ENCODE data around the gene NDUFS7. TPM values are rescaled to one million over a fixed set of nuclear protein-coding genes. Genes with fewer than 3 reads are reported as not detected.

The NDUFS7 gene
- total and polyA plus RNA-seq, 9 of the 15 experiments (the other 6 are each of a cell fraction or from before 2014, with no cell fraction given): 6.0 to 271 (median 60.6) TPM

DNA sequence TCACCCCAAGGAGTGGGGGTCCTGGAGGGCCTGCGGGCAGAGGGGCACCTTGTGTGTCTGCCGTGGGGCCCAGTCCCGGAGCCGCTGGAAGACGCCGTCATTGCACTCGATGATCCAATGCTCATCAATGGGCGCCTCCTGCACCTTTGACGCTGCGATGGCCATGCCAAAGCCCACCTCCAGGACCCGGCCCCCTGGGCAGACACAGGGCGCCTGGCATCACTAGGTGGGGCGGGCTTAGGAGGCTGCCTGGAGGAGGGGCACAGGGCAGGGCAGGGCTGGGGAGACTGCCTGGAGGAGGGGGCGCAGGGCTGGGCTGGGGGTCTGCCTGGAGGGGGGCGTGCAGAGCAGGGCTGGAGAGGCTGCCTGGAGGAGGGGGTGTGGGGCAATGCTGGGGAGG, 16.0 kb downstream of the NDUFS7 start:
- intact Hi-C loops (cut with micrococcal nuclease) (no loop called here), in situ Hi-C loops (cut with MboI) (no loop called here)
- Histone ChIP-seq H3K4me1 (replicated peaks in 1 of 2; ENCODE audit: control insufficient read depth in 2 of 2, insufficient read depth in 2 of 2, low read length in 2 of 2) (peaks cover 5 to 78% of the 10 kb centered on the region in 2 experiments; a peak in 3 of 5 replicates), H3K4me3 (no peak overlapping the region), H3K27ac (ENCODE audit: extremely low read depth, low read depth, low read length) (no peak overlapping the region), H3K27me3 (ENCODE audit: control insufficient read depth in 2 of 2, insufficient read depth in 2 of 2, low read length in 2 of 2) (no peaks in the 10 kb centered on the region), H3K9me3 (replicated peaks; ENCODE audit: control insufficient read depth, insufficient read depth, low read depth, low read length) (no peaks in the 10 kb centered on the region), H3K36me3 (ENCODE audit: control insufficient read depth, insufficient read depth, low read length) (peaks cover 23% of the 10 kb centered on the region; the same call in 1 of the 3 replicates), H3K79me2 (ENCODE audit: control insufficient read depth, insufficient read depth, low read length) (peaks cover 12% of the 10 kb centered on the region), H3K9me1 (ENCODE audit: control insufficient read depth, insufficient read depth, low read length) (no peaks in the 10 kb centered on the region), H4K20me1 (replicated peaks; ENCODE audit: control insufficient read depth, insufficient read depth, low read length) (no peaks in the 10 kb centered on the region), H3K9ac (ENCODE audit: insufficient read depth in 1 of 2, low read depth in 2 of 2, low read length in 2 of 2) (peak overlapping the region in 1 of 2 experiments; percentile 89; a peak in 2 of 4 replicates), H3K4me2 (ENCODE audit: insufficient read depth, low read length) (no peak overlapping the region), H2AFZ (ENCODE audit: low read depth, low read length) (no peak overlapping the region)
- FAIRE-seq (no peak), DNase-seq (ENCODE audit: extremely low read depth in 1 of 4, low spot score in 3 of 4) (no peak), ATAC-seq (no peak)
- CTCF ChIA-PET (ENCODE audit: low intra/inter-chr PET ratio): no interaction called here
- WGBS (ENCODE audit: insufficient coverage, low coverage, missing lambda C conversion rate): 94% methylated on average over 11 of the region's 15 CpGs
- BruUV-seq (replicated peaks): no TSS peak
- POLR2A ChIA-PET: interaction anchor here (0.5 kb wide), 1 partner anchor 16 kb away, joined by 5 read pairs; no protein-coding TSS in a partner anchor
- TF ChIP-seq, protein P1, sequence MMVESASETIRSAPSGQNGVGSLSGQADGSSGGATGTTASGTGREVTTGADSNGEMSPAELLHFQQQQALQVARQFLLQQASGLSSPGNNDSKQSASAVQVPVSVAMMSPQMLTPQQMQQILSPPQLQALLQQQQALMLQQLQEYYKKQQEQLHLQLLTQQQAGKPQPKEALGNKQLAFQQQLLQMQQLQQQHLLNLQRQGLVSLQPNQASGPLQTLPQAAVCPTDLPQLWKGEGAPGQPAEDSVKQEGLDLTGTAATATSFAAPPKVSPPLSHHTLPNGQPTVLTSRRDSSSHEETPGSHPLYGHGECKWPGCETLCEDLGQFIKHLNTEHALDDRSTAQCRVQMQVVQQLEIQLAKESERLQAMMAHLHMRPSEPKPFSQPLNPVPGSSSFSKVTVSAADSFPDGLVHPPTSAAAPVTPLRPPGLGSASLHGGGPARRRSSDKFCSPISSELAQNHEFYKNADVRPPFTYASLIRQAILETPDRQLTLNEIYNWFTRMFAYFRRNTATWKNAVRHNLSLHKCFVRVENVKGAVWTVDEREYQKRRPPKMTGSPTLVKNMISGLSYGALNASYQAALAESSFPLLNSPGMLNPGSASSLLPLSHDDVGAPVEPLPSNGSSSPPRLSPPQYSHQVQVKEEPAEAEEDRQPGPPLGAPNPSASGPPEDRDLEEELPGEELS (CRISPR knock-in tag; IDR thresholded peaks at IDR 0.05; ENCODE audit: borderline replicate concordance): no peak
- no peak for TF ChIP-seq TRIM24 (IDR thresholded peaks at IDR 0.05)
- TF ChIP-seq XRCC3 (IDR thresholded peaks at IDR 0.05): no peak
- TF ChIP-seq RBM39 (optimal IDR thresholded peaks at IDR 0.05; ENCODE audit: low read depth, low read length): no peak
- TF ChIP-seq ZNF232 (CRISPR knock-in tag; IDR thresholded peaks at IDR 0.05): no peak
- TF ChIP-seq KDM4B (IDR thresholded peaks at IDR 0.05; ENCODE audit: borderline replicate concordance in 2 of 2, low read depth in 1 of 2): no peak
- TF ChIP-seq, protein P2, sequence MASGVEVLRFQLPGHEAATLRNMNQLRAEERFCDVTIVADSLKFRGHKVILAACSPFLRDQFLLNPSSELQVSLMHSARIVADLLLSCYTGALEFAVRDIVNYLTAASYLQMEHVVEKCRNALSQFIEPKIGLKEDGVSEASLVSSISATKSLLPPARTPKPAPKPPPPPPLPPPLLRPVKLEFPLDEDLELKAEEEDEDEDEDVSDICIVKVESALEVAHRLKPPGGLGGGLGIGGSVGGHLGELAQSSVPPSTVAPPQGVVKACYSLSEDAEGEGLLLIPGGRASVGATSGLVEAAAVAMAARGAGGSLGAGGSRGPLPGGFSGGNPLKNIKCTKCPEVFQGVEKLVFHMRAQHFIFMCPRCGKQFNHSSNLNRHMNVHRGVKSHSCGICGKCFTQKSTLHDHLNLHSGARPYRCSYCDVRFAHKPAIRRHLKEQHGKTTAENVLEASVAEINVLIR (CRISPR knock-in tag; IDR thresholded peaks at IDR 0.05): no peak
- TF ChIP-seq, protein P3, sequence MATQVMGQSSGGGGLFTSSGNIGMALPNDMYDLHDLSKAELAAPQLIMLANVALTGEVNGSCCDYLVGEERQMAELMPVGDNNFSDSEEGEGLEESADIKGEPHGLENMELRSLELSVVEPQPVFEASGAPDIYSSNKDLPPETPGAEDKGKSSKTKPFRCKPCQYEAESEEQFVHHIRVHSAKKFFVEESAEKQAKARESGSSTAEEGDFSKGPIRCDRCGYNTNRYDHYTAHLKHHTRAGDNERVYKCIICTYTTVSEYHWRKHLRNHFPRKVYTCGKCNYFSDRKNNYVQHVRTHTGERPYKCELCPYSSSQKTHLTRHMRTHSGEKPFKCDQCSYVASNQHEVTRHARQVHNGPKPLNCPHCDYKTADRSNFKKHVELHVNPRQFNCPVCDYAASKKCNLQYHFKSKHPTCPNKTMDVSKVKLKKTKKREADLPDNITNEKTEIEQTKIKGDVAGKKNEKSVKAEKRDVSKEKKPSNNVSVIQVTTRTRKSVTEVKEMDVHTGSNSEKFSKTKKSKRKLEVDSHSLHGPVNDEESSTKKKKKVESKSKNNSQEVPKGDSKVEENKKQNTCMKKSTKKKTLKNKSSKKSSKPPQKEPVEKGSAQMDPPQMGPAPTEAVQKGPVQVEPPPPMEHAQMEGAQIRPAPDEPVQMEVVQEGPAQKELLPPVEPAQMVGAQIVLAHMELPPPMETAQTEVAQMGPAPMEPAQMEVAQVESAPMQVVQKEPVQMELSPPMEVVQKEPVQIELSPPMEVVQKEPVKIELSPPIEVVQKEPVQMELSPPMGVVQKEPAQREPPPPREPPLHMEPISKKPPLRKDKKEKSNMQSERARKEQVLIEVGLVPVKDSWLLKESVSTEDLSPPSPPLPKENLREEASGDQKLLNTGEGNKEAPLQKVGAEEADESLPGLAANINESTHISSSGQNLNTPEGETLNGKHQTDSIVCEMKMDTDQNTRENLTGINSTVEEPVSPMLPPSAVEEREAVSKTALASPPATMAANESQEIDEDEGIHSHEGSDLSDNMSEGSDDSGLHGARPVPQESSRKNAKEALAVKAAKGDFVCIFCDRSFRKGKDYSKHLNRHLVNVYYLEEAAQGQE (IDR thresholded peaks at IDR 0.05; ENCODE audit: borderline replicate concordance): no peak
- TF ChIP-seq, protein P3 (CRISPR knock-in tag; IDR thresholded peaks at IDR 0.05; ENCODE audit: low read depth): no peak
- TF ChIP-seq SIN3B (IDR thresholded peaks at IDR 0.05; ENCODE audit: low read depth): no peak
- no peak for TF ChIP-seq CC2D1A (IDR thresholded peaks at IDR 0.05)
- TF ChIP-seq ILK (tag; IDR thresholded peaks at IDR 0.05; ENCODE audit: borderline replicate concordance, low read depth): no peak
- no peak for TF ChIP-seq ZNF586 (CRISPR knock-in tag; conservative IDR thresholded peaks at IDR 0.05)
